ENCODE measurements around the gene OR2K2.
"Not testable (repeated sequence)": the region's sequence is repeated elsewhere in the genome, so short reads cannot be mapped to it uniquely, and the experiment has no call there.

Gene OR2K2

GRCh38 chr9:111330124-111330523 lies at the start of gene OR2K2:
OR2K2 (minus strand) TSS chr9:111330224; CDS start chr9:111328433, 1,791 bp downstream.
- DNase-seq (ENCODE audit: low spot score in 2 of 2) (no peak), ATAC-seq (ENCODE audit: low read depth) (no peak)
- Mint-ChIP-seq H3K4me3 (no peak within 1 kb of the TSS), H3K9me3 (no peaks in the 10 kb centered on the region), H3K27me3 (peaks cover 8% of the 10 kb centered on the region), H3K36me3 (no peaks in the 10 kb centered on the region), H3K4me1 (no peaks in the 10 kb centered on the region), H3K27ac (no peak within 1 kb of the TSS)

GRCh38 chr9:111375817-111376564 lies 46.0 kb upstream of the OR2K2 start:
- Mint-ChIP-seq H3K4me3 (no peak overlapping the region), H3K27ac (peak overlapping the region; percentile 15), H3K4me1 (no peaks in the 10 kb centered on the region), H3K36me3 (peaks cover 46% of the 10 kb centered on the region), H3K9me3 (no peaks in the 10 kb centered on the region), H3K27me3 (no peaks in the 10 kb centered on the region)
- DNase-seq (ENCODE audit: low spot score in 2 of 2) = no peak
- no peak for ATAC-seq (ENCODE audit: low read depth)

- peaks cover 47% of the 10 kb centered on the region for H3K36me3 Mint-ChIP-seq
Measured at GRCh38 chr9:111375062-111375461, 45.0 kb upstream of the OR2K2 start.

GRCh38 chr9:111372297-111372696 lies 42.3 kb upstream of the OR2K2 start:
- ATAC-seq (ENCODE audit: low read depth) (no peak), DNase-seq (ENCODE audit: low spot score in 2 of 2) (no peak)
- Mint-ChIP-seq H3K4me1 (no peaks in the 10 kb centered on the region), H3K4me3 (no peak overlapping the region), H3K36me3 (peaks cover 56% of the 10 kb centered on the region), H3K27me3 (no peaks in the 10 kb centered on the region), H3K27ac (no peak overlapping the region), H3K9me3 (no peaks in the 10 kb centered on the region)

More at GRCh38 chr9:111375062-111375461, 45.0 kb upstream of the OR2K2 start:
- Mint-ChIP-seq H3K4me1 (no peaks in the 10 kb centered on the region), H3K9me3 (no peaks in the 10 kb centered on the region), H3K27ac (peak overlapping the region; percentile 15), H3K4me3 (no peak overlapping the region), H3K27me3 (no peaks in the 10 kb centered on the region)
- ATAC-seq (ENCODE audit: low read depth) = no peak
- no peak for DNase-seq (ENCODE audit: low spot score in 2 of 2)

- Mint-ChIP-seq H3K4me3 (no peak overlapping the region), H3K9me3 (no peaks in the 10 kb centered on the region), H3K27me3 (no peaks in the 10 kb centered on the region), H3K36me3 (peaks cover 60% of the 10 kb centered on the region), H3K27ac (no peak overlapping the region), H3K4me1 (no peaks in the 10 kb centered on the region)
- DNase-seq (ENCODE audit: low spot score in 2 of 2) = no peak
- ATAC-seq (ENCODE audit: low read depth) = no peak
Measured at GRCh38 chr9:111366978-111367377, 37.0 kb upstream of the OR2K2 start.

- DNase-seq (ENCODE audit: low spot score in 2 of 2) (no peak), ATAC-seq (ENCODE audit: low read depth) (no peak)
- no peaks in the 10 kb centered on the region for H3K27me3 Mint-ChIP-seq
- no peak overlapping the region for H3K4me3 Mint-ChIP-seq
- H3K36me3 Mint-ChIP-seq = peaks cover 32% of the 10 kb centered on the region
- H3K9me3 Mint-ChIP-seq = no peaks in the 10 kb centered on the region
- H3K4me1 Mint-ChIP-seq = no peaks in the 10 kb centered on the region
- H3K27ac Mint-ChIP-seq = no peak overlapping the region
Measured at GRCh38 chr9:111362526-111362925, 32.5 kb upstream of the OR2K2 start.

- ATAC-seq (ENCODE audit: low read depth) = no peak
- Mint-ChIP-seq H3K27ac (no peak overlapping the region), H3K36me3 (peaks cover 25% of the 10 kb centered on the region), H3K27me3 (no peaks in the 10 kb centered on the region), H3K4me1 (no peaks in the 10 kb centered on the region), H3K4me3 (no peak overlapping the region), H3K9me3 (no peaks in the 10 kb centered on the region)
- no peak for DNase-seq (ENCODE audit: low spot score in 2 of 2)
Measured at GRCh38 chr9:111360881-111361280, 30.9 kb upstream of the OR2K2 start.

GRCh38 chr9:111356481-111357244 lies 26.6 kb upstream of the OR2K2 start:
- H3K27me3 Mint-ChIP-seq = no peaks in the 10 kb centered on the region
- H3K4me3 Mint-ChIP-seq = no peak overlapping the region
- ATAC-seq (ENCODE audit: low read depth) (no peak), DNase-seq (ENCODE audit: low spot score in 2 of 2) (no peak)
- no peaks in the 10 kb centered on the region for H3K4me1 Mint-ChIP-seq
- H3K36me3 Mint-ChIP-seq = peaks cover 1% of the 10 kb centered on the region
- H3K9me3 Mint-ChIP-seq = peaks cover 1% of the 10 kb centered on the region
- no peak overlapping the region for H3K27ac Mint-ChIP-seq

- H3K27ac Mint-ChIP-seq = no peak overlapping the region
- H3K36me3 Mint-ChIP-seq = no peaks in the 10 kb centered on the region
- H3K4me3 Mint-ChIP-seq = no peak overlapping the region
- ATAC-seq (ENCODE audit: low read depth) (no peak), DNase-seq (ENCODE audit: low spot score in 2 of 2) (no peak)
- no peaks in the 10 kb centered on the region for H3K4me1 Mint-ChIP-seq
- no peaks in the 10 kb centered on the region for H3K27me3 Mint-ChIP-seq
- H3K9me3 Mint-ChIP-seq = peaks cover 1% of the 10 kb centered on the region
Measured at GRCh38 chr9:111352545-111352944, 22.5 kb upstream of the OR2K2 start.

GRCh38 chr9:111350556-111350955 lies 20.5 kb upstream of the OR2K2 start:
- H3K4me3 Mint-ChIP-seq = no peak overlapping the region
- ATAC-seq (ENCODE audit: low read depth) = no peak
- peaks cover 1% of the 10 kb centered on the region for H3K9me3 Mint-ChIP-seq
- H3K36me3 Mint-ChIP-seq = no peaks in the 10 kb centered on the region
- no peak for DNase-seq (ENCODE audit: low spot score in 2 of 2)
- H3K27me3 Mint-ChIP-seq = no peaks in the 10 kb centered on the region
- no peaks in the 10 kb centered on the region for H3K4me1 Mint-ChIP-seq
- H3K27ac Mint-ChIP-seq = no peak overlapping the region

GRCh38 chr9:111349766-111350165 lies 19.7 kb upstream of the OR2K2 start:
- no peak for ATAC-seq (ENCODE audit: low read depth)
- H3K4me1 Mint-ChIP-seq = no peaks in the 10 kb centered on the region

GRCh38 chr9:111348821-111349271 lies 18.8 kb upstream of the OR2K2 start:
- Mint-ChIP-seq H3K4me3 (no peak overlapping the region), H3K4me1 (no peaks in the 10 kb centered on the region), H3K9me3 (peaks cover 1% of the 10 kb centered on the region), H3K36me3 (no peaks in the 10 kb centered on the region), H3K27ac (no peak overlapping the region), H3K27me3 (no peaks in the 10 kb centered on the region)
- ATAC-seq (ENCODE audit: low read depth) (no peak), DNase-seq (ENCODE audit: low spot score in 2 of 2) (no peak)

More at GRCh38 chr9:111349766-111350165, 19.7 kb upstream of the OR2K2 start:
- Mint-ChIP-seq H3K27ac (no peak overlapping the region), H3K27me3 (no peaks in the 10 kb centered on the region), H3K4me3 (no peak overlapping the region), H3K36me3 (no peaks in the 10 kb centered on the region), H3K9me3 (peaks cover 1% of the 10 kb centered on the region)
- no peak for DNase-seq (ENCODE audit: low spot score in 2 of 2)

- not testable (repeated sequence) for H3K27me3 Mint-ChIP-seq; H3K4me3 Mint-ChIP-seq; H3K36me3 Mint-ChIP-seq; H3K4me1 Mint-ChIP-seq; H3K9me3 Mint-ChIP-seq; DNase-seq (ENCODE audit: low spot score in 2 of 2); ATAC-seq (ENCODE audit: low read depth); H3K27ac Mint-ChIP-seq
Measured at GRCh38 chr9:111334318-111334863, 4.4 kb upstream of the OR2K2 start.

- no peaks in the 10 kb centered on the region for H3K4me1 Mint-ChIP-seq
Measured at GRCh38 chr9:111320631-111321030, 9.4 kb downstream of the OR2K2 start.

More at GRCh38 chr9:111320631-111321030, 9.4 kb downstream of the OR2K2 start:
- Mint-ChIP-seq H3K27ac (no peak overlapping the region), H3K27me3 (peaks cover 6% of the 10 kb centered on the region), H3K9me3 (peaks cover 8% of the 10 kb centered on the region), H3K36me3 (no peaks in the 10 kb centered on the region), H3K4me3 (no peak overlapping the region)
- DNase-seq (ENCODE audit: low spot score in 2 of 2) (no peak), ATAC-seq (ENCODE audit: low read depth) (no peak)
